ENCODE measurements around the gene TPSD1.
"Not testable (repeated sequence)": the region's sequence is repeated elsewhere in the genome, so short reads cannot be mapped to it uniquely, and the experiment has no call there.

The TPSD1 gene

DNA sequence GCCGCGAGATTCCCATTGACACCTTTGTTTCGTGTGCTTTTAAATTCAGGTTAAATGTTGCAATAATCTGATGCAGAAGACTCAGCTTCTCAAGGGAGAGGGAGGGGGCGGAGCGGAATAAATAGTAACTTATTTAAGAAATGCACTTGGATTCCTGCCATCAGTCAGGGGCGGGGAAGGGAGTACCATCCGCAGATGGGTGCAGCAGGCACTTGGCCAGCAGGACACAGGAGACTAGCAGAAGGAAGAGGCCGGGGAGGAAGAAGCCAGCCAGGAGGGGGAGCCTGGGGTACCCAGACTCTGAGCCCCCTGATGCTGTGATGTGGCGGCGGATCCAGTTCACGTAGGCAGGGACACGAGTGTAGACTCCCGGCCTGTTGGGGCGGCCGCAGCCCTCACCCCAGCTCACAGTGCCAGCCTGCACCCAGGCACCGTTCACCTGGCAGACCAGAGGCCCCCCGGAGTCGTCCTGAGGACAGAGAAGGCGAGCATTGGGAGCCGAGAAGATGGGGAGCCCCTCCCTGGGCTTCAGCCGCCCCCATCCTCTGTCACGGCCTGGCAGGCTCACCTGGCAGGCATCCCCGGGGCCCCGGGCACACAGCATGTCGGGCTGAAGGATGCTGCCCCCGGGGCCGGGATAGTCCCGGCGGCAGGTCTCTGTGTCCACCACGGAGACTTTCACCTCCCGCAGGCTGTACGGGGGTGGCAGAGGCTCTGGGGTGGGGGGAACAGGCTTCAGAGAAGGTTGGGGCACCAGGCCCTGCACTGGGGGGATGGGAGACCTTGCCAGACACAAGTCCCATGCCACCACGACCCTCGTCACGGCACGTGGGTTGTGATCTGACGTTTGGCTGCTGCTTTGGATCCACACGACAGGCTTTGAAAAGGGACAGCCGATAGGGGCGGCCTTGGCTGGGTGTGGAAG lies 34.0 kb upstream of the TPSD1 start:
- DNase-seq: no peak

DNA sequence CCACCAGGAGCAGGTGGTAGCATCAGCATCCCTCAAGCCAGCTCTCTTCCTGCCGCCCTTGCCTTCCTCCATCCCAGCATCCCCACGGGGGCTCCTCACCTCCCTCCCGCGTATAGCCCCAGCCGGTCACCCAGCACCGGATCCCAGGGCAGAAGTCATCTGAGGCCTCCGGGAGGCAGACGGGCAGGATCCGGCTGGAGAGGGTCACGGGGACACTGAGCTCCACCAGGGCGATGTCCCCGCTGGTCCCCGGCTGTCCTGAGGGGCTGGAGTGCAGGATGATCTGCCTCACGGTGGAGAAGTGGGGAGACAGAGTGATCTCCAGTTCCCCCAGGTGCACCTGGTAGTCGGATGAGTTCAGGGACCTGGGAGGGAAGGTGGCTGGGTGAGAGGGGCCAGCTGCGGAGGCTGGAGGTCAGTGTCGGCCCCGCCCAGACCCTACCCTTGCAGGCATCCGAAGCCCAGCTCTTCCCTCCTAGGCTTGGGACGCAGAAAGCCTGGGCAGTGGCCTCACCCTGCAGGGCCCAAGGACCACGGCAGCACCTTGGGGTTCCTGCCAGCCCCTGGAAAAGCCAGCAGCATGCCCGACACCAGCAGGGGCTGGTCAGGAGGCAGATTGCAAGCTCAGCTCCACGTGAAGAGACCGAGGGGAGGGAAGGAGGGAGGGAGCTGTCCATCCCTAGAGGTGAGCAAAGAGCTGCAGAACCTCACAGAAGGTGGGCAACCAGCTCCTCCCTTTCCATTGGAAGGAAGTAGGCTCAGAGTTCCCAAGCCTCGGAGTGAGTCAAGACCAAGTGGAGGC lies 33.1 kb upstream of the TPSD1 start:
- DNase-seq: no peak

DNA sequence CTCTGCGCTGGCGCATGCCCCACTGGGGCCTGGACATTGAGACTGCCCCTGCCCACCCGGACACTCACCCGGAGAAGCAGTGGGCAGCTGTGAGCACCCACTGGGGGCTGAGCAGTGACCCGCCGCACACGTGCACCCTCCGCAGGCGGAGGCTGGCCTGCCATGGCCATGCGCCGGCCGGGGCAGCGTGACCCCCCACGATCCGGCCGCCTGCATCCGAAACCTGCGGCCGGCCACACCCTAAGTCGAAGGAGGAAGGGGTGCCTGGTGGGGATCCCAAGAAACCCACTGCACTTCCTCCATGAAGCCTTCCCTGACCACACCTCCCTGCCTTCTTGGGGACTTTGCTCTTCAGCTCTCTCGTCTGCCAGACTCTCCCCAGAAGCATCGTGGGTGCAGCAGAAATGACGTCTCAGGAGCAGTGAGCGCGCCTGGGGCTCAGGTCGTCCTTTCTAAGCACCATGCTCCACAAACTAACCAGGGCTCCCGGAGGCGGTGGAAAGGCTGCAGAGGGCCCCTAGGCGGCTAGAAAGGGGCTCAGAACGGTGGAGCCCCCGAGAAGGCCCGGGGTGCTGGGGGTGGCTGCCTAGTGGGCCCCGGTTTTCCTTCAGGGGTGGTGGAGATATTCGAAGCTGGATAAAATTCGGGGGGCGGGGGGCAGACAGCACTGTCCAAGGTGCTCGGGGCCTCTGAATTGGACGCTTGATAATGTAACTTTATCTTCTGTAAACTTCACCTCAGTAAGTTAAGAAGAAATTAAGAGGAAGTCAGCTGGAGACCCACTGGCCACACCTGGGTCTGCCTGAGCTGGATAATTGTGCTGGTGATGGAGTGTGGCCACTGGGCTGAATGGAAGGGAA lies 32.3 kb upstream of the TPSD1 start:
- DNase-seq: no peak

DNA sequence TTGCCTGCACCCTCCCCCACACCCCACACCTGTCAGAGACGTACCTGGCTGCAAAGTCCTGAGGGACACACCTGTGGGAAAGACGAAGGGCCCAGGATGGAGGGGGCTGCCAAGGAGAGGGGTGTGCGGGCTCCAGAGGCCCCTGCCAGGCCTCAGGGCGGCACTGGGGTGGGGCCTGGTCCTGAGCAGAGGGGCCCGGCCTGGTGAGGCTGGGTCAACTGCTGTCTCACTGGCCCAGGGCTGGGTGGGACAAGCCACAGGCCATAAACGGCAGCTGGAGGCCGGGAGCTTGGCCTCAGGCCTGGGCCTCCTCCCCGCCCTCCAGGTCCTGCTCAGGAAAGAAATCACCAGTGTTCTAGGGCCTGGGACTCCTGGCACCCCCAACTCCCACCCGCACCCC lies 31.3 kb upstream of the TPSD1 start:
- DNase-seq: no peak

DNA sequence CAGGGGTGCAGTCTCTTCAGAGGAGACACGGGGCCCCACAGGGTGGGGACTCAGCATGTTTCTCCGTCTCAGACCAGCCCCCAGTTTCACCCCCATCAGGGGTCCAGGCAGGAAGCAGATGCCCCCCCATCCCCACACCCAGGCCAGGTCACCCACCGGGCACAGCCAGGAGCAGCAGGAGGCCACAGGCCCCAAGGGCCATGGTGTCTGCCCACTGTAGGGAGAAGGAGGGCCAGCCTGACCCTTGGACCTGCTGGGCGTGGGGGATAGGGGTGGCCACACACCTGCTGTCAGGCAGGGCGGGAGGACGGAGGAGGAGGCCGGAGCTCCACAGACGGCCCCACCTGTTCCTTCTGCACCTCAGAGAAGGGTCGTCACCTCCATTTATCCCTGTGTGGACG lies 30.8 kb upstream of the TPSD1 start, which contains the start of gene TPSG1:
TPSG1 (minus strand) TSS at position 218 of the 401 bp plus-strand sequence; CDS start at position 202, 16 bp downstream.
- no peak for DNase-seq

DNA sequence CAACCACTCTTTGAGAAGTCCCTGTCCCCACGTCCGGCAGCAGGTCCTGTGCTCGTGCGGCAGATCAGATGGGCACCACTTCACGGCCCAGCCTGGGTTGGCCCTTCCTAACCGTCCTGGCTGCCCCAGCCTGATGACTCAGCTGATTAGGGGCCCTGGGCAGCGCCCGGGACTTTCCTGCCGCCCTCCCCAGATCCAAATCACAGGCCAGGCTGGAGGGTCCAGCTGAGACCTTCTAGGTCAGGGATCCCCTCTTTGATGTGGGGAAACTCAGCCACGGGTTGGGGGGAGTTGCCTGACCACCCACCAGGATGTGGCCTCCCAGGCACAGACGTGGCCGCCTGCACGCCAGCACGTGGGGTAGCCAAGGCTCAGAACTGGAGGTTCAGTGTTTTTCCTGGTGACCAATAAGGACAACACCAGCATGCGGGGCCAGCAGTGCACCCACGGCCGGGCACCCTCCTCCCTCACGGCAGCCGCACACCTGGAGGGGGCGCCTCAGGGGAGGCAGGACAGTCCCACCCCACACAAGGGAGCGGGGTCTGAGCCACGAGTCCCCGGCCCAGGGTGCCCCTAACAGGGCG lies 30.0 kb upstream of the TPSD1 start:
- DNase-seq: not testable (repeated sequence)

DNA sequence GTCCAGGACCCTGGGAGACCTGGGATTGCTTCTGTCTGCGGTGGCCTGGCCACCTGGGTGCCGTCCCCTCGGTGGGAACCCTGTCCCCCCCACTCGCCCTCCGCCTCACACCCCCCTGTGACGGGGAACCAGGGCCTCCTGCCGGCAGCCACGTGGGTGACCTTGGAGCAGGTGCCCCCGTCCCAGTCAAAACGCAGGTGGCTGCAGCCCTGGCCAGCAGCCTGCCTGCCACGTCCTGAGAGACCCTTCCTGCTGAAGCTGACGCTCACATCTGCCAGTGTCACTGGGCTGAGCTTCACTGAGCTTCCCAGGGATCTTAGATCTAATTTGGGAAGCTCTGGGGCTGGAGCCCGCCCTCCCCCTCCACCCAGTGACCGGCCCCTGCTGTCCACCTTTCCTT lies 29.2 kb upstream of the TPSD1 start:
- not testable (repeated sequence) for DNase-seq

DNA sequence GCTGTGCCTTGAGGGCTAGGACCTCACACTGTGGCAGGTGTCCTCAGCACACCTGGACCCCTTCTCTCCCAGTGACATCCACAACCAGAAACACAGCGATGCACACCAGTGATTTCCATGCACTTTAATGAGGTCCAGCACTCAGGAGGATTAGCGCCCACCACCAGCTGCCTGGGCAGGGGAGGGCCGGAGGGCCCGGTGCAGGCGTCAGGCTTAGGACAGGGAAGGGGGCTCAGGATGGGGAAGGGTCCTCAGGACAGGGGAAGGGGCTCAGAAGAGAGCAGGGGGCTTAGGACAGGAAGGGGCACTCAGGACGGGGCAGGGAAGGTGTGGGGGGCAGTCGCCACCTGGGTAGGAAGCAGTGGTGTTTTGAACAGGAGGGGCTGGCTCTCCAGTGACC lies 27.6 kb upstream of the TPSD1 start:
- DNase-seq: not testable (repeated sequence)

DNA sequence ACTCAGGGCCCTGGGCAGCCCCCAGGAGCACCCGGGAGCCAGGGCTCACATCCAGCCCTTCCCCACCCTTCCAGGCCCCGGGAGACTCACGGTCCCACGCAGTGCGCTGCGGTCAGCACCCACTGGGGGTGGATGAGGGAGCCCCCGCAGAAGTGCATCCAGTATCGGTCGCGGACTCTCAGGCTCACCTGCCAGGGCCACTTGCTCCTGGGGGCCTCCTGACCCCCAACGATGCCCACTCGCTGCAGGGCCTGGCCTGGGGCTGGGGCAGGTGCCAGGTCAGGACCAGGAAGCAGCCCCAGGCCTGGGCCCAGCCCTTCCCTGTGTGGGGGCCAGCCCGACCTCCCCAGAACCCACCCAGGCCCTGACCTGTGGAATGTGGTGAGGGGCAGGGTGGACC lies 26.4 kb upstream of the TPSD1 start:
- not testable (repeated sequence) for DNase-seq

DNA sequence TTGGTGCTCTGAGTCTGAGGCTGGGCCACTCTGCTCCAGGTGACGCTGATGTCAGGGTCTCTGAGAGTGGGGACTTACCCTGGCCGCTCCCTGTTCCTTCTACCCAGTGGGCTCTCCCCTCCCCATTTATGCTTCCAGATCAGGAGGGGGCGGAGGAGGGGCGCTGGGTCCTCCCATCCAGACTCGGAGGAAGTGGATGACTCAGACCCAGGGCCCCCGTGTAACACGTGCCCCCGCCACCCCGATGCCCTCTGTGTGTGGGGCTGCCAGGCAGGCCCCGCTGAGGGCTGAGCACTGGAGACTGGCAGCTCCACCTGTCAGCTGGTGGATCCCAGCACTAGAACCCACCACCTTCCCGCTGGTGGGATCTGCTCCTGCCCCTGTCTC lies 25.8 kb upstream of the TPSD1 start, which contains the start of gene TPSB2:
TPSB2 (minus strand) TSS at position 101 of the 387 bp plus-strand sequence. CDS start 233 bp downstream, outside the sequence.
- not testable (repeated sequence) for DNase-seq

DNA sequence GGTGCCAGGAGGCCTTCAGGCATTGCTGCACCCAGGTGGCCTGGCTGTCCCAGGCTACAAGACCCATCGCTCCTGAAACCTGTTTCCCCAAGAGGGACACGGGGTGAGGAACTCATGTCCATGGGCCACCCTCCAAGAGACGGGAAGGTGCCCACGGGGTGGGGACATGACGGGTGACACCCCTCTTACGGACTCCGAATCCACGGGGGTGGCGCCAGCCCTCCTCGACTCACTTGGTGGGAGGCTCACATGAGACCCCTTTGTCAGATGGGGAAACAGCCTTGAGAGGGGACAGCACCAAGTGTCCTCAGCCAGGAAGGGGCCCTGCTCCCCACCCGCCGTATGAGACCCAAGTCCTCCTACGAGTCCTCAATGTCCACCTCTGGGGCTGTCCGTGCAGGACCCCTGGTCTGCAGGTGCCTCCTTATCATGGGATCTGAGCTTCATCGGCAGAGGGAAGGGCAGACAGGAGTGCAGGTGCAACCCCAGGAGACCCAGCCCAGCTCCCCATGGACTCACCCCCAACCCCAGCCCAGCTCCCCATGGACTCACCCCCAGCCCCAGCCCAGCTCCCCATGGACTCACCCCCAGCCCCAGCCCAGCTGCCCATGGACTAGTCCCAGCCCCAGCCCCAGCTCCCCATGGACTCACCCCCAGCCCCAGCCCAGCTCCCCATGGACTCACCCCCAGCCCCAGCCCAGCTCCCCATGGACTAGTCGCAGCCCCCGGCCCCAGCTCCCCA lies 25.2 kb upstream of the TPSD1 start:
- DNase-seq: not testable (repeated sequence)

DNA sequence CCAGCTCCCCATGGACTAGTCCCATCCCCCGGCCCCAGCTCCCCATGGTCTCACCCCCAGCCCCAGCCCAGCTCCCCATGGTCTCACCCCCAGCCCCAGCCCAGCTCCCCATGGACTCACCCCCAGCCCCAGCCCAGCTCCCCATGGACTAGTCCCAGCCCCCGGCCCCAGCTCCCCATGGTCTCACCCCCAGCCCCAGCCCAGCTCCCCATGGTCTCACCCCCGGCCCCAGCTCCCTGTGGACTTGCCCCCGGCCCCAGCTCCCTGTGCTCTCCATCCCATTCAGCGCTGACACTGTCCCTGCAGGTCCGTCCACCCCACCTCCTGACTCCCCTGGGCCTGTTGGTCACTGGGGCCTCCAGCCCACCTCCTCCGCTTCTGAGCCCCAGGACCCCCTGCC lies 24.6 kb upstream of the TPSD1 start:
- DNase-seq: not testable (repeated sequence)

DNA sequence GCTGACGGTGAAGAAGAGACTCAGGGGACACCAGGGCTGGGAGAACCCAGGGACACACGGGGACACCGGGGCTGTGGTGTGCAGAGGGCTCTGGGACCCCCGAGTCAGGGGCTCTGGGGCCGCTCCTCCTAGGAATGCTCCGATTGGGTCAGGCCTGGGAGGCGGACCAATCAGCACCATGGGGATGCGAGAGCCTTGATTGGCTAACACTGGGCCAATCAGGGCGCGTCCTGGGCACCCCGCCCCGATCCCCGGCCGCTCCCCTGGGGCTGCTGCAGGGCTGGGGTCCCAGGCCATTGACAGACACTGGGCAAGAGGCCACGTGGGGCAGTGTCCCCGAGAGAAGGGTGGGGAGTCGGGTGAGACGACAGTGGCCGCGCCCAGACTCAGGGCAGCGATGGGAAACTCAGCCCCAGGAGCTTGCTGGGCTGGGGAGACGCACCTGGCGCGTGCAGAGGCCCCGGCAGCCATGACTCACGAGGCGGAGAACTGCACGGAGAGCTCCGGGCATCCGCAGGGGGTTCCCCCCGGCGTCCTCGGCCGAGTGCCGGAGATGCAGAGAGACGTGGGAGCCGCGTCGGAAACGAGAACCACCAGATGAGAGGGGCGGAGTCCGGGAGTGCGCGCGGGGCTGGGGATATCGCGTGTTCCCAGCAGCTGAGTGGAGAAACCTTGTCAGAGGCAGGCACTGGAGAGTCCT lies 23.7 kb upstream of the TPSD1 start:
- not testable (repeated sequence) for DNase-seq

DNA sequence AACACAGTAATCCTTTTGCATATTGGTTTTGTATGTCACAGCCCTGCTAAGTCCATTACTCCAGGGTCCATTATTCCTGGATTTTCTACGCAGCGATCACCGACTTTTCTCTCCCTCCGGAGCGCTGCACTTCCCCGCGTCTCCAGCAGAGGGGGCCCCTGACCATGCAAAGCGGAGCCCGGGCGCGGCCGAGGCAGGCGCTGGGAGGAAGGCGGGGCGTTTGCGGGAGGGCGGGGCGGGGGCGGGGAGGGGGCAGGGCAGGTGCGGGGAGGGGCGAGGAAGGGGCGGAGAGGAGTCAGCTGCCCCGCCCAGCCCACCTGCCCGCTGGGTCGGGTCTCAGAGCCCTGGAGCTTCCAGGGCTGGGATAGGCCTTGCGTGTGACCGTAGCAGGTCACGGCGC lies 19.2 kb upstream of the TPSD1 start:
- DNase-seq: not testable (repeated sequence)

DNA sequence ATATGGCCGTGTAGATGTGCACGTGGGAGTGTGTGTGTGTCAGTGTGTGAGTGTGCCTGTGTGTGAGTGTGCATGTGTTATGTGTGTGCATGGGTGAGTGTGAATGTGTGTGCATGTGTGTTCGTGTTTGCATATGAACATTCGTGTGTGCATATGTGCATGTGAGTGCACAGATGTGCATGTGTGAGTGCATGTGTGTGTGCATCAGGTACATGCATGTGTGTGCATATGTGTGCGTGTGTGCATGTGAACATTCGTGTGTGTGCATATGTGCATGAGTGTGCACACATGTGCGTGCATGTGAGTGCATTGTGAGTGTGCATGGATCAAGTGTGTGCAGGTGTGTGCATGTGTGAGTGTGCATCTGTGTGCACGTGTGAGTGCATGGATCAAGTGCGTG lies 17.9 kb upstream of the TPSD1 start:
- no peak for DNase-seq

DNA sequence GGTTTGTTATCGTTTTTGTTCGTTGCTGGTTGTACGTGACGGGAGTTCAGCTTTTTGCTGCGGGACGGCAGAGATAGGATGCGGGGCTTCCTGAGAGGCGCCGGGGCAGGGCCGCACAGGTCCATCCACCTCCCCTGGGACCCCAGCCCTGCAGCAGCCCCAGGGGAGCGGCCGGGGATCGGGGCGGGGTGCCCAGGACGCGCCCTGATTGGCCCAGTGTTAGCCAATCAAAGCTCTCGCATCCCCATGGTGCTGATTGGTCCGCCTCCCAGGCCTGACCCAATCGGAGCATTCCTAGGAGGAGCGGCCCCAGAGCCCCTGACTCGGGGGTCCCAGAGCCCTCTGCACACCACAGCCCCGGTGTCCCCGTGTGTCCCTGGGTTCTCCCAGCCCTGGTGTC lies 17.0 kb upstream of the TPSD1 start:
- not testable (repeated sequence) for DNase-seq

DNA sequence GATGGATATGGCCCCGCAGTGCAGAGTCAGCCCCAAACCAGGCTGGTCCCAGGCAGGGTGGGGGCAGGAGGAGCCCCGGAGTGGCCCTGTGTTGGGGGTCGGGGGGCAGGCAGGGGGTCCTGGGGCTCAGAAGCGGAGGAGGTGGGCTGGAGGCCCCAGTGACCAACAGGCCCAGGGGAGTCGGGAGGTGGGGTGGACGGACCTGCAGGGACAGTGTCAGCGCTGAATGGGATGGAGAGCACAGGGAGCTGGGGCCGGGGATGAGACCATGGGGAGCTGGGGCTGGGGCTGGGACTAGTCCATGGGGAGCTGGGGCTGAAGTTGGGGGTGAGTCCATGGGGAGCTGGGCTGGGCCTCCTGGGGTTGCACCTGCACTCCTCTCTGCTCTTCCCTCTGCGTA lies 16.3 kb upstream of the TPSD1 start:
- DNase-seq: not testable (repeated sequence)

DNA sequence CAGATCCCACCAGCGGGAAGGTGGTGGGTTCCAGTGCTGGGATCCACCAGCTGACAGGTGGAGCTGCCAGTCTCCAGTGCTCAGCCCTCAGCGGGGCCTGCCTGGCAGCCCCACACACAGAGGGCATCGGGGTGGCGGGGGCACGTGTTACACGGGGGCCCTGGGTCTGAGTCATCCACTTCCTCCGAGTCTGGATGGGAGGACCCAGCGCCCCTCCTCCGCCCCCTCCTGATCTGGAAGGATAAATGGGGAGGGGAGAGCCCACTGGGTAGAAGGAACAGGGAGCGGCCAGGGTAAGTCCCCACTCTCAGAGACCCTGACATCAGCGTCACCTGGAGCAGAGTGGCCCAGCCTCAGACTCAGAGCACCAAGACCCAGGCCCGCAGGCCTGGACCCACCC lies 15.4 kb upstream of the TPSD1 start, which contains the start of gene TPSAB1:
TPSAB1 (plus strand) TSS at position 270 of the 400 bp plus-strand sequence. CDS start 234 bp downstream, outside the sequence.
- not testable (repeated sequence) for DNase-seq

DNA sequence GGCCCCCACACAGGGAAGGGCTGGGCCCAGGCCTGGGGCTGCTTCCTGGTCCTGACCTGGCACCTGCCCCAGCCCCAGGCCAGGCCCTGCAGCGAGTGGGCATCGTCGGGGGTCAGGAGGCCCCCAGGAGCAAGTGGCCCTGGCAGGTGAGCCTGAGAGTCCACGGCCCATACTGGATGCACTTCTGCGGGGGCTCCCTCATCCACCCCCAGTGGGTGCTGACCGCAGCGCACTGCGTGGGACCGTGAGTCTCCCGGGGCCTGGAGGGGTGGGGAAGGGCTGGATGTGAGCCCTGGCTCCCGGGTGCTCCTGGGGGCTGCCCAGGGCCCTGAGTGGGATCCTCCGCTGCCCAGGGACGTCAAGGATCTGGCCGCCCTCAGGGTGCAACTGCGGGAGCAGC lies 14.8 kb upstream of the TPSD1 start:
- not testable (repeated sequence) for DNase-seq

DNA sequence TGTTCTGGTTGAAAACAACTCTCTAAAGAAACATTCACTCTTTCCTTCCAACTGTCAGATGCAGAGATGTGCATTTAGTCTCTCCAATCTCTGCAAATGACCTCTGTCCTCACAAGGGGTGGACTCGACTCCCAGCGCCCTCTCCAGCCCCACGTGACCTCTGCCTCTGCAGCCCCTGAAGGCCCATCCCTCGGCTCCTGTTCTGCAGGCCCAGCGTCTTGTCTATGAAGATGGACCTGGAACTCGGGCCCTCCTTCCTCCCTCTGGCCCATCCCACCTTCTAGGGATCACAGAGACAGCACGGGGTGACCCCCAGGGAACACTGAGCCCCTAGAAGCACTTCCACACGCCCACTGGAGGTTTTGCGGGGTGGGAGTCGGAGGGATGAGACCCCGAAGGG lies 12.5 kb upstream of the TPSD1 start:
- DNase-seq: not testable (repeated sequence)

All from NCI-H524 treated with DMSO at 0.1 percent for 48 hours (cell line).